Activated CD8-positive, alpha-beta memory T cell treated with anti-CD3 and anti-CD28 coated beads for 1 hour (primary cell): ENCODE measurements around the gene DGCR6.
"Not testable (repeated sequence)": the region's sequence is repeated elsewhere in the genome, so short reads cannot be mapped to it uniquely, and the experiment has no call there.

Experiments used
- DNase-seq, 2 donors: peaks; one replicate each; pipeline ENCODE4 v3.0.0-alpha.2; 2020; ENCODE audit warnings: low read depth in 1 of 2; ENCODE audit errors: extremely low read depth in 1 of 2

The DGCR6 gene

DNA sequence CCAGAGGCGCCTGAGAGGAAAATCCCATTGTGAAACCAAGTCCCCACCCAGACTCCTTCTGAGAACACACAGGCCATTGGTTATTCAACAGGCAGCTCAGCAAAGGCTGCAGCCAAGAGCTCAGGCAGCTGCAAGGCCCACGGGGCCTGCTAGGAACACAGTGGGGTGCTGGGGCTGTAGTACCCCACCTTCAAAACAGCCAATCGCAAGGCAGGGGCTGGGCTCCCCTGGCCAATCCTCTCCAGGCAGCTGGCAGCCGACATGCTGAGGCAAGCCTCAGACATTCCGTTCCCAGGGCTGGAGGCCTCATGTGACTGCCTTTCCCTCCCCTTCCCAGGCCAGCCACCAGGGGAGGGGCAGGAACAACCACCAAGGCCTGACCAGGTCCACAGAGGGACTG is 23.3 kb downstream of the DGCR6 start:
- no peak for DNase-seq

DNA sequence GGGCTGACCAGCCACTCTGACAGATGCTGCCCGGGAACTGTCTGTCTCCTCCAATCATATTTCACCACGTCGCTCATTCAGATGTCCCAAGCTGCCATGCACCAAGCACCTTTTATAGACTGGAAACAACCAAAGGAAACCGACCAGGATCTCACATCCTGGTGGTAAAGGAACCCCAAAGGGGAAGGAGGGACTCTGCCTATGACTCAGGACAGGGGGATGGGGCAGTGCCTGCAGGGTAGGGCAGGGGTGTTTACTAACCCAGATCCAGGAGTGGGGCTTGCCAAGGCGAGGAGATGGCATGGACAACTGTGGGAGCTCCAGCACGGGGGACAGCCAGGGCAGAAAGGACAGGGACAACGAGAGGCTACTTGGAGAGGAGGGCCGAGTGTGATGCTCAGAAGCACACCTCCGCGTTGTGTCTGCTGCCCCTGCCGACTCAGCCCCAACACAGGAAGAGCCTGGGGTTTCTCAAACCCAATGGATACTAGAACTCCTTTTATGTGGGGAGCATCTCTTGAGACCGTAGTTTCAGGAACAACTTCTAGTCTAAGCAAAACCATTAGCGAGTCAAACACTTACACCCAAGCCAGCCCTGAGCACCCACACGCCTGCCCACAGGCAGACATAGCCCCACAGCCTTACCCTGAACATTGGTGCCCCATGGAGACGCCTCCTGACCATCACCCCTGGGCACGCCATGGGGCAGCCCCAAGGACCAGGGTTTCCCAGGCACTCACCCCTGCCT is 26.0 kb downstream of the DGCR6 start:
- no peak for DNase-seq

DNA sequence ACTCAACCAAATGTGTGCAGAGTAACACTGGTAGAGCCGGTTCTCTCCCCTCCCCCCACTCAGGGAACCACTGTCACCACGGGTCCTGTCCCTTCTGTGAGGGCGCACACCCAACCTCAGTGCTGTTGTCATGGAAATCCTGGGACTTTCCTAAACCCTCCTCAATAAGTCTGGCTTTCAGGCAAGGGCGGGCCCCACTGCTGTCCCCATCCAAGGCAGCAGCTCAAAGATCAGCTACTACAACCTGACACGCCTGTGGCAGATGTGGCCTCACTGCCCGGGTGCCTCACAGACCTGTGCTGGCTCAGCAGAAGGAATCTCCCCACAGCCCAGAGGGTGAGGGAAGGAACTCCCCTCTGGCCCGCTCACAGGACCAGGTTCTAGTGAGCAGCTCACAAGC is 27.8 kb downstream of the DGCR6 start:
- no peak for DNase-seq

DNA sequence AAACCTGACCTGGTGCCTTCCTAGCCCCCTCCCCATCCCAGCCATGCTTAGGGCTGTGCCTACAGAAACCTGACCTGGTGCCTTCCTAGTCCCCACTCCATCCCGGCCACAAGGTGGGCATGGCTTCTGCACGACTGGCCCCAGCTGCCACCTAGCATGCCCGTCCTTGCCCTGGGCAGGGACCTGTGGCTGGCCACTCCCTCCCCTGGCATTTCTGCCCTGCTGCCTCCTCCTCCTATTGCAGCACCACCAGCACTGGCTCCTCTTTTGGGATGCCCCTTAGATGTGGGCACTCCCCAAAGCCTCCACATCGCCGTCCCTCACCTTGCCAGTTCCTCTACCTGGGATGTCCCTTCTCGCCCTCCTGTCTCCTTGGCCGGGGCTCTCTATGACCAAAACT is 28.6 kb downstream of the DGCR6 start:
- DNase-seq, result not testable (repeated sequence)

DNA sequence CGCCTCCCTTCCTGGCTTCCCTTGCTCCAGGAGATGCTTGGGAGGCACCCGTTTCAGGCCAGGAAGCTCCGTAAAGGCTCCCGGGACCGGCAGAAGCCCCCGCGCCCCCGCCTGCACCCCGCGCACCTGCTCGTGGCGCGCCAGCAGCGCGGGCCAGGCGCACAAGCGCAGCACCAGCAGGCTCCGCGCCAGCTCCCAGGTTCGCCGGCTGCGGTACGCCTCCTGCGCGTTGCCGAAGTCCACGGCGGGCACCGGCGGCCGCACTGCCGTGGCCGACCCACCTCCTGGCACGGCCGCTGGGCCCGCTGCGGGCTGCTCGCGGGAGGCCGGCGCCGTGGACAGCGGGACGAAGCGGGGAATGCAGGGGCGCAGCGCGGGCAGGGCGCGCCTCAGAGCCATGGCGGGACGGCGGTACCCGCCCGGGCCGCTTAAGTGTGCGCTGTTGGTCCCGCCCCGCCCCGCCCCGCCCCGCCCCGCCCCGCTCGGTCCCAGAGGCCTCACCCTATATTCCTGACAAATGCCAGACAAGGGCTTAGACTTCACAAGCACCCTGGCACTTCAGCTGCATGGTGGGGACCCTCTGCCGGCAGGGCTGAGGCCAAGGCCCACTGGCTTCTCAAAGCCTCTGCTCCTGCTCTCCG is 29.9 kb downstream of the DGCR6 start, which contains the start of gene PRODH:
PRODH (minus strand) TSS at position 405 of the 641 bp plus-strand sequence; CDS start at position 399, 6 bp downstream.
- DNase-seq, result no peak

DNA sequence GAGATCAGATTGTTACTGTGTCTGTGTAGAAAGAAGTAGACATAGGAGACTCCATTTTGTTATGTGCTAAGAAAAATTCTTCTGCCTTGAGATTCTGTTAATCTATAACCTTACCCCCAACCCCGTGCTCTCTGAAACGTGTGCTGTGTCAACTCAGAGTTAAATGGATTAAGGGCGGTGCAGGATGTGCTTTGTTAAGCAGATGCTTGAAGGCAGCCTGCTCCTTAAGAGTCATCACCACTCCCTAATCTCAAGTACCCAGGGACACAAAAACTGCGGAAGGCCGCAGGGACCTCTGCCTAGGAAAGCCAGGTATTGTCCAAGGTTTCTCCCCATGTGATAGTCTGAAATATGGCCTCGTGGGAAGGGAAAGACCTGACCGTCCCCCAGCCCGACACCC is 32.6 kb downstream of the DGCR6 start:
- DNase-seq, result not testable (repeated sequence)

DNA sequence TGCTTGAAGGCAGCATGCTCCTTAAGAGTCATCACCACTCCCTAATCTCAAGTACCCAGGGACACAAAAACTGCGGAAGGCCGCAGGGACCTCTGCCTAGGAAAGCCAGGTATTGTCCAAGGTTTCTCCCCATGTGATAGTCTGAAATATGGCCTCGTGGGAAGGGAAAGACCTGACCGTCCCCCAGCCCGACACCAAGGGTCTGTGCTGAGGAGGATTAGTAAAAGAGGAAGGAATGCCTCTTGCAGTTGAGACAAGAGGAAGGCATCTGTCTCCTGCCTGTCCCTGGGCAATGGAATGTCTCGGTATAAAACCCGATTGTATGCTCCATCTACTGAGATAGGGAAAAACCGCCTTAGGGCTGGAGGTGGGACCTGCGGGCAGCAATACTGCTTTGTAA is 41.0 kb downstream of the DGCR6 start:
- DNase-seq, result not testable (repeated sequence)

DNA sequence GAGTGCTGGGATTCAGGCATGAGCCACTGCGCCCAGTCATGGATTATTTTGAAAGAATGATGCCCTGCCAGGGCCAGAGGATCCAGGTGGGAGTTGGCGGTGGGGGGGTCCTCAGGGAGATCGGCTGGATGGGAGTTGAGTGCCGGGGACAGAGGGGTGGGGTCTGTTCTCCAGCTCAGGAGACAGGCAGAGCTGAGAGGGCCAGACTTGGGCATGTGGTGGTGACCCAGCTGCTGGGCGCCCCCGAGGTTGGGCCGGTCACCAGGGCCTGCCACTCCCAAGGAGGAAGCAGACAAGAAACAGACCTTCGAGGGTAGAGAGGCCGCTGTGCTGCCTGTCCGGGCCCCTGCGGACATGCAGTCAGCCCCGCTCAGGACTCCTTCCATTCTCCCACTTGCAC is 41.8 kb downstream of the DGCR6 start:
- no peak for DNase-seq

DNA sequence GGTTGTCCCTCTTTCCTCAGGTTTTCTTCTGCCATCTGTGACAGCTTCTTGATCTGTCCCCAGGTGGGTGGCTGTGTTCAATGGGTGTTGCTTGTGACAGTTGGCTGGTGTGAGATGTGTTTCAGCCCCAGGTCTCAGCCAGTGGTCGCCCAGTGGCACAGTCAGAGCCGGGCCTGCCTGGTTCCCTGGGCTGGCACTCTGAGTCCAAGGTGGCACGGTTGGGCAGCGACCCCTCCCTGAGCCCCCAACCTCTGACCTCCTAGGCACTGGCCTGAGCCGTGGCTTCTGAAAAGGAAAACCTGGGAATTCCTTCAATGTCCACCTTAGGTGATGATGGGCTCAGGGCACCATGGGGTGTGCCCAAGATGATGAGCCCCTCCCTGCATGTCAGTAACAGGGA is 44.0 kb downstream of the DGCR6 start:
- no peak for DNase-seq

DNA sequence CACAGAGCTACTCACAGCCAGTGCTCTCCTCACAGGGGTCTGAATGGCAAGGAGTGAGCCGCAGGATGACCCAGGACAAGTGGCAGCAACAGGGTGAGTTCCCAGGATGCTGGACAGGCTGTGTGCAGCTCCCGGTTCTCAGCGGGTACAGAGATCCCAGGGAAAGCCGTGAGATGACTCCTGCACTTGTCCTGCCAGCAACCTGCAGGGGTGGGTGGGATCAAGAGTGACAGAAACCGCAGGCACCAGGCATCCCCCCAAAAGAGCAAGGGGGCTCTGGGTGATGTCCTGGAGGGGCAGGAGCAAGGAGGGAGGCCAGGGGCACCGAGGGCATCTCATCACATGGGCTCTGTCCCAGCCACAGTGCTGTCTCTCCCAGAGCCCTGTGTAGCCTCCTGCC is 45.9 kb downstream of the DGCR6 start:
- no peak for DNase-seq

DNA sequence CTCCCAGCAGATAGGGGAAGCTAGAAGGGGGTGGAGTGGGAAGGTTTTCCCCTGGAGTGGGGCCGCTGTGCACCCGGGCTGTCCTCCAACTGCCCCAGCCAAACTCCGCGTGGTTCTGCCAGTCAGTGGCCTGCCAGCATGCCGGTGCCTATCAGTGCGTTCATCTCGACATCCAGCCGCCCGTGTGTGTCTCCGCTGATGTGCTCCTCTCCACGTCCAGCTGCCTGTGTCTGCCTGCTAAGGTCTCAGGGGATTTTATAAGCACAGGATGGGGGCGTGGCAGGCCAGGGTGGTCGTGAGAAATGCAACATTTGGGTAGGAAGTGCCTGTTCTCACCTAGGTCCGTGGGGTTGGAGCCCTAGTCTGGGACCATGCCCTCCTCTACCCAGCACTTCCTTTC is 47.0 kb downstream of the DGCR6 start:
- DNase-seq, result not testable (repeated sequence)

DNA sequence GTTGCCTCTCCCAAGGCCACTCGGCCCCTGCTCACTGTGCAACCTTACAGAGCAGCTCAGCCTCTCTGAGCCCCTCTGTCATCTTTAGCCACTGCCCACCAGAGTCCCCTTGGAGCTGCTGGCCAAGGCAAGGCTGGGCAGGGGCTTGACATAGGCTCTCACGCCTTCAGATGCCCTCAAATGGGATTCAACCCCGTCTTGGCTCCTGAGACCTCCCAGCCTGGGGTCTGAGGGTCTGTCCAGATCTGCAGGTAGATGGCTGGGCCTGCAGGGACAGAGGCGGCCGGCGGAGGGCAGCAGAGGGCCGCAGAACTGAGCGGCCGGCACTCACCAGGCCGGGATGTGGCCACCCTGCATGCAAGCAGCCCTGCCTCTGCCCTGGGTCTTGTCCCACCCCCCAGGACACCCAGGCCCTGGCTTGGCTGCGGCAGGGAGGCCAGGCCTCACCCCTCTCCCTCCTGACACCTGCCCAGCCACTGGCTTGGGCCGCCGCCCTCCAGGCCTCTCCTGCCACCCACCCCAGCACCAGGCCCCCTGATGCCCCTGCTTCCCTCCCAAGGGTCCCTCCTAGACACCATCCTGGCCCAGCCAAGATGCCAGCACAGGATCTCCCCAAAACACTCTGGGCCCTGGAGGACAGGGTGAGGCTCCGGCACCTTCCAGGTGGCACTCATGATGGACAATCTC is 48.3 kb downstream of the DGCR6 start:
- peak in 1 of 2 donors; percentile 30 for DNase-seq

DNA sequence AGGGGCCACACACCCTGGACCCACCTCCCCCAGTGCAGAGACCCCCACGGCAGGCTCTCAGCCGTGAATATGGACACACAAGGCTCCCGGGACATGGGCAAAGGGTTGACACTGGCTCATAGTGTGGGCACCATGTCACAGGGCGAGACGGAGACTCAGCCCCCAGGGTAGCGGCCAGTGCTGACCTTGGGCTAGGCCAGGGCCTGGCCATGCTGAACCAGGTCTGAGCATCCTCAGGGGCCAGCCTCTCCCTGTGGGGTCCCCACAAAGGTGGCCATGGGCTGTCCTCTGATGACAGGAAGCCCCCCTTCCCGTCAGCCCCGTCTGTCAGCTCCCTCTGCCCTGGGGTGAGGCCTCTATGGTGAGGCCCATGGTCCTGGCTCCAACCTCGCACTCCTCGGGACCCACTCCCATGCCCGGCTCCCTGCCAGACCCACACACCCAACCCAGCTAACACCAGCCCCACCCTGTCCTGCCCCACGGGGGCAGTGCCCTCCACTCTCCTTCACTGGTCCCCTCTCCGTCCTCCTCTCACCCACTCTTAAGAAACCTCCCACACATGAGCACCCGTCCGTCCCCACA is 49.0 kb downstream of the DGCR6 start:
- DNase-seq, result no peak

DNA sequence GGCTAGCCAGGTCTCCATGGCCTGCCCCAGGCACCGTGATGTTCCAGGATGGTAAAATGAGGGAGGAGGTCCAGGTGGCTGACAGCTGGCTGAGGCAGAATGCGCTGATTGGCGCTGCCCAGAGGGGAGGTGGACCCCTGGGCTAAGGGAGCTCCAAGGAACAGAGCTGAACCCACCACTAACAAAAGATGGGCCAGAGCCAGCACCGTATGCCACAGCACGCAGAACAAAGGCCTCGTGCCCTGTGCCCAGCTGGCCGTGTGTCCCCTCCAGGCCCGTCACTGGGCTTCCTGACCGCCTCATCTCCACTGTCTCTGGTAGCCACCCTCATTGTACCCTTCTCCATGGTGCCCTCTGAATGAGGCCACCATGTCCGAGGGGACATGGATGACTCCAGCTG is 49.6 kb downstream of the DGCR6 start:
- no peak for DNase-seq

DNA sequence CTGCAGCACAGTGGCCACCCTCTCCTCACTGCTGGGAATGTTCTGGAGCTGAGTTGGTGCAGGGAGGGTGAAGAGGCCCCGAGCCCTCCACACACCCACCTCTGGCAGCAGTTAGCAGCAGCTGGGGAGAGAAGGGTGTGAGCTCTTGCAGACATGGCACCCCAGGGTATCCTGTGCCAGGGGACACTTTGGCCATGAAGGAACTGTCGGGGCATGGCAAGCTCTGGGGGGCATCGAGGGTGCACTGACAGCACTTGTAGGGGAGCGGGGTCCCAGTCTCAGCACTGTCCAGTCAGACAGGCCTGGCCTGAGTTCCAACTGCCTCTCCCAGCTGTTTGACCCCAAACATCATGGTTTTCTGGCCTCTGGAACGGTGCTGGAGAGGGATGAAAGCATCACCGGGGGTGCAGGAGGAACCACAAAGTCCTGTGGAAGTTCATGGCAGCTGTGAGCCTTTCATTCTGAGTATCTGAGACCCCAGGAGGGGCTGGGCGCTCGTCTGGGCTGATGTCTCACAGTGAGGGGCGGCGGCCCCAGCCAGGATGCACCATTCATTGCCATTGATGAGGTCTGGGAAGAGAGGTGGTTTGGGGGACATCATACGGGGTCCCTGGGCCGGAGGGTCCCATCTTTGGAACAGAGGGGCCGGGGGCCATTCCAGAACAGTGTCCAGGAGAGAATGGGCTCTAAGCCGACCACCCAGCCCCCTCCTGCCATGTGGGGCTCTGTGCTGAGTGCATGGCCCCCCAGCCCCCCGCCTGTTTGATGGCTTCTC is 50.2 kb downstream of the DGCR6 start:
- not testable (repeated sequence) for DNase-seq

DNA sequence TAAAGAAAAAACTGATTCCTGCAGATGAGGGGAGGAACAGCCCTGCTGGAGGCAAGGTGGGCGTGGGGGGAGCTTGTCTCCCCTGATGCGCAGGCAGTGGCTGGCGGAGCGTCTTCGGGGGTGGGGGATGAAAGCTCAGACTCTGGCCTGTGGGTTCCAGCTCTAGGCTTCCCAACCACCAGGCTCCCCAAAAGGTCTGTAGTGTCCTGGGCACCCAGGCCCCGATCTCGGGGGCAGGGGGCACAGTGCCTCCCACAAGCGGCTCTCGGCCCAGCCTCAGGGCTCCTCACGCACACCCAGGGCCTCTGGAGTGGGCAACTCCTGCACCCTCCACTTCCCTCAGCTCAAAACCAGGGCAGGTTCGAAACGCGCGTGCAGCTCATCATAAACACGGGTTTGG is 50.8 kb downstream of the DGCR6 start:
- DNase-seq, result not testable (repeated sequence)

DNA sequence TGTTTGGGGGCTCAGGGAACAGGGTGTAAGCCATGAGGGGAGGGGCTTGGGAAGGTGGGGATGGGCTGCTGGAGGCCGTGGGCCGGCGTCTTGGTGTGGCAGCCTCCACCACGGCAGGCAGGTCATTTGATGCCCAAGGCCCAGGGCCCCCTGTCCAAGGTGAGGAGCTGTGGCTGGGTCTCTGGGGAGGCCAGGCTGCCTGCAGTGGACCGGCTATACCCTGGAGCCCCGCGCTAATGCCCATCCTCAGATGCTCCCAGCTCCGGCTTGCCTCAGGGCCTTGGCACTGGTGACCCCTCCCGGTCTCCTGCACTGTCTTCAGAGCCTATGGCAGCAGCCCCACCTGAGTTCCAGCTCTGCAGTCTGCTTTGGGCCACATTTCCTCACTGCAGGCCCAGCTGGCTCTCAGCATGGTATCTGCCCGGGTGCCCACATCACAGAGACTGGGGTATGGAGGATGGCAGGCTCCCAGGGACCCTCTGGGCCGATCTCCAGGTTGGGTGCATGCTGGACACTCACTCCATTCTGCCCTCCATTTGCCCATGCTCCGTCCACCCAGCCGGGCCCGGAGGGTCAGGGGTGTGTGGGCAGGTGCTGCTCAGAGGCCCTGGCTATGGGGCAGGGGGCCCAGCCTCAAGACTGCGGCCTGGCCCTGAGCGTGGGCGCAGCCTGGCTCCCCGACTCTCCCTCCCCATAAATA is 51.7 kb downstream of the DGCR6 start:
- DNase-seq, result not testable (repeated sequence)

DNA sequence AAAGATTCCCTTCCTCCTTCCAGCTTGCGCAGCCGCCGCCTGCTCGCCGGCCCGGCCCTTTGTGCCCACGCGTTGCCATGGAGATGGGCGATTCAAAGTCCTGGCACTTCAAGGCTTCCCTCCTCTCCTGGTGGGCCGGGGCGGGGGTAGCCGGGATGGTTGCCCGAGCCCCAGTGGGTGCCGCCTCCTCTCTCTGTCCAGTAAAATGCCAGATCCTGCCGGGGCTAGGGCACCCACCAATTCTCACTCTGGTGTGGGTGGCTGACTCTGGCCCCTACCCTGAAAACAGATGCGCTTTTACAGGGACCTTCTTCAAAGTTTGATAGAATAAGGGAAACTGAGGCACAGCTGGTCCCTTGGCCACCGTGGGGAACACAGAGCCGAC is 52.2 kb downstream of the DGCR6 start:
- not testable (repeated sequence) for DNase-seq

DNA sequence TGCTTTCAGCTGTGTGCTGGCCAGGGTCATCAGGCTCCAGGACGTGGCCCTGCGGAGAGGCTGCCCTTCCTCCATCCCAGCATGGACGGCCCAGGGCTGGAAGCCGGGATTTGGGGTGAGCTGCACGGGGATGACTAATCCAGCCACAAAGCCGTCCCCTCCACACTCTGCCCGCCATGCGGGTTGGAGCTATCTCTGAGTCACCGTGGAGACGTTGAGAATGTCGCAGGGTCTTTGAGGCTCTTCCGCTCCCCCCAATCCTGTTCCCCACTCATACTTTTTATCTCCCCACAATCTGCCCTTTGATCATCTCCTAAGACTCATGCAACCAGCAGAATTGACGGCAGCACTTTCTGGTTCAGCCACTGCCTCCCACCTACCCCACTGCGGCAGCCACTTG is 52.6 kb downstream of the DGCR6 start:
- not testable (repeated sequence) for DNase-seq

DNA sequence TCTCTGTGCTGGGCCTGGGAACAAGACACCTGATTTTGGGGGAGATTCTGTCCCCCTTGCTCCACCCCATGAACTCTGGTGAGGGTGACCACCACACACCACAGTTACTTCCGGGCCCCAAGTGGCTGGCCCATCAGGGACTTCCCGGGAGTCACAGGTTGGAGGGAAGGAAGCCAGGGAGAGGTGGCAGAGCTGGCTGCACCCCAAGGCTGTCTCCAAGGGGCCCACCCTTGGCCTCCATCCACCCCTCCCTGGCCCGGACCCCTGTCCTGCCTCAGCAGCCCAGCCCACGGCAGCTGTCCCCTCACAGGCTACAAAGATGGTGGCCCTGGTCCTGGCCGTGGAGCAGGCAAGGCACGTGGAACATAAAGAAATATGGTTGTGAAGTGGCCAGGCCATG is 53.1 kb downstream of the DGCR6 start:
- not testable (repeated sequence) for DNase-seq
